Fibroblast of gingiva (primary cell): ENCODE results near the gene SNAI1.
A peak's percentile ranks its signal among the peaks of the same experiment; 100 is the strongest.

Experiments used
- DNase-seq: peaks from one replicate; pipeline ENCODE4 v3.0.0-alpha.2; 2011; ENCODE audit warnings: low read depth

The SNAI1 gene

DNA sequence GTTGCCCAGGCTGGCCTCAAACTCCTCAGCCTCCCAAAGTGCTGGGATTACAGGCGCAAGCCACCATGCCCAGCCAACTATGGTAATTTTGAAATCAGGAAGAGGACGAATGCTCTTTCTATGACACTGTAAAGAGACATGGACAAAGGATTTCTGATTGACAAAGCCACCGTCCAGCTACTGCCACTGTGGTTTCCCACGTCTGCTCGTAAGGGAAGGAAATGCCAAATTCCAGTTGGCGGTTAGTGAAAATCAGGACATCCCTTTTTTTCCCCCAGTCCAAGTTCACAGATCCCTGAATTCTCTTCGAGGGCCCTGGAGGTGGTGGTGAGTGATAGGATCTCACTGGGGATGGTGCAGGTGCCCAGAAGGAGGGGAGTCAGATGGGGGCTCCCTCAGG lies 31.2 kb downstream of the SNAI1 start:
- DNase-seq: no peak

DNA sequence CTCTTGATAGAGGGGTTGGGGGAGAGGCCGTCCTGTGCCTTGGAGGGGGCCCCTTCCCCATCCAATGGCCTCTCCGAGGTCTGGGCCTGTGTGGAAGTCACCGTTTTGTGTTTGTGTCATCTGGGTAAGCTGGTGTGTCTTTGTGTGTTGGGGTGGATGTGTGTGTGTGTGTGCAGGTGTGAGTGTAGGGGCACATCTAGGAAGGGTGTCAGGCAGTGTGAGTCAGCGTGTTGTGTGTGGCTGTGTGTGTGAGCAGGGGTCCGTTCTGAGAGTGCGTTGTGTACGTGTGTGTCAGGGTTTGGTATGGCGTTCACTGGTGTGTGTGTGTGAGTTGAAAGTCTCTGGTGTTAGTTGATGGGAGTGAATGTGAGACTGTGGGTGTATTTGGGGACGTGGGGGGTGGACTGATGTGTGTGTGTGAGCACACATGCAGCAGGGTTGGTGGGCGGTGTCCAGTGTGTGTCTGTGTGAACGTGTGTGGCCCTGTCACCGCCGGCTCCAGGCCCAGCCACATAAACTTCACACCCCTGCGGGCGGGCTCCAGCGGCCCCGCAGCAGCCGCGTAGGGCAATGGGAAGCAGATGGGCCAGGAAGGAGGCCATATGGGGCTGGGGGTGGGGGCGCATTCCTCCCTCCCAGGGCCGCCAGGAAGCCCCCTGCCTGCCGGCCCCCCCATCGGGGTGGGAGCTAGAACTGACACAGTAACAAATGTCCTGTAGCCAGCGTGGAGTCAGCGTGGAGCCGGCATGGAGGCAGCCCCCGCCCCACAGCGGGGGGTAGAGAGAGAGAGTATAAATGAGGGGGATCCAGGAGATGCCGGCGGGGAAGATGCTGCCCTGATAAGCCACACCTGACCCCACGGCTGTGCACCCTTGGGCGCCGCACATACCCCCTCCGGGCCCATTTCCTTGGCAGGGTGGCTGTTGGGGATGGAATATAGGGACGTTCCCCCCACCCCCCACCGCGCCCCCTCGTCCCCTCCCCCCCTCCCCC lies 32.1 kb downstream of the SNAI1 start:
- DNase-seq: no peak

DNA sequence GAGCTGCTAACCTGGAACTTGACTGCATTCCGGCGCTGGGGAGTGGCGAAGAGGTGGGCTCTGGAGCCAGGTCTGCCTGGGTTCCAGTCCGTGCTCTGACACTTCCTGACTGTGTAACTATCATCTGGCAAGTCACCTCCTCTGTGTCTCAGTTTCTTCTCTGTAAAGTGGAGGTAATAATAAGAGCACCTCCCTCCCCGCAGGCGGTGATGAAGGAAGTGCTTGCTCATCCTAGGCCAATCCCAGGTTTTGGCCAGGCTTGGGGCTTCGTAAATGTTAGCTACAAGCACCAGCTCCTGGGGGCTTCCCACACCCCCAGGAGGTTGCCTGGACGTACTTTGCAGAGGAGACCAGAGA lies 32.8 kb downstream of the SNAI1 start:
- no peak for DNase-seq

GRCh38 chr20:50015993-50016770 lies 33.4 kb downstream of the SNAI1 start:
- no peak for DNase-seq

- DNase-seq: no peak
Measured at GRCh38 chr20:50017160-50017559, 34.4 kb downstream of the SNAI1 start.

DNA sequence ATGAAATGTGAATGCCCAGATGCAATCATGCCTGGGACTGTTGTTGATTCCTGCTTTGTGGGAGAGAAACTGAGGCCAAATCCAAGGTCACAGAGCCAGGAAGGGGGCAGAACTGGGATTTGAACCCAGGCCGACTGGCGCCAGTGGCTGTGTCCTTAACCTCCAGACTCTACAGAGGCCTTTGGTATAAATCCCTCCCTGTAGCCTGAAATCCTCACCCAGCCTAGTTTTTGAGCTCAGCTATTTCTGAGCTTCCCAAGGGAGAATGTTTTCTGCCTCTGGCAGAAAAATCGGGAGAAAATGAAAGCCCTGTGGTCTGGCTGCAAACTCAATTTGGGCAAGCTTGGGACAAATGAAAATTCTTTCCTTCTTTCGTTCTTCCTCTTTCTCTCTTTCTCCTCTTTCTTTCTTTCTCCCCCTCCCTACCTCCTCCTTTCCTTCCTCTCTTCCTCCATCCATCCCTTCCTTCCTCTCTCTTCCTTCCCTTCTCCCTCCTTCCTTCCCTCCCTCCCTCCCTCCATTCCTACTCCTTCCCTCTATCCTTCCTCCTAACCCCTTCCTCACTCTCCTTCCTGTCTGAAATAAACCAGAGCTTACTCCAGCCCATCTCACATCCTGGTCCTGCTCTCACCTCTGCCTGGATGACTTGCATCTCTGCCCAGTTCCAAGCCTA lies 34.9 kb downstream of the SNAI1 start:
- peak; percentile 65 for DNase-seq

DNA sequence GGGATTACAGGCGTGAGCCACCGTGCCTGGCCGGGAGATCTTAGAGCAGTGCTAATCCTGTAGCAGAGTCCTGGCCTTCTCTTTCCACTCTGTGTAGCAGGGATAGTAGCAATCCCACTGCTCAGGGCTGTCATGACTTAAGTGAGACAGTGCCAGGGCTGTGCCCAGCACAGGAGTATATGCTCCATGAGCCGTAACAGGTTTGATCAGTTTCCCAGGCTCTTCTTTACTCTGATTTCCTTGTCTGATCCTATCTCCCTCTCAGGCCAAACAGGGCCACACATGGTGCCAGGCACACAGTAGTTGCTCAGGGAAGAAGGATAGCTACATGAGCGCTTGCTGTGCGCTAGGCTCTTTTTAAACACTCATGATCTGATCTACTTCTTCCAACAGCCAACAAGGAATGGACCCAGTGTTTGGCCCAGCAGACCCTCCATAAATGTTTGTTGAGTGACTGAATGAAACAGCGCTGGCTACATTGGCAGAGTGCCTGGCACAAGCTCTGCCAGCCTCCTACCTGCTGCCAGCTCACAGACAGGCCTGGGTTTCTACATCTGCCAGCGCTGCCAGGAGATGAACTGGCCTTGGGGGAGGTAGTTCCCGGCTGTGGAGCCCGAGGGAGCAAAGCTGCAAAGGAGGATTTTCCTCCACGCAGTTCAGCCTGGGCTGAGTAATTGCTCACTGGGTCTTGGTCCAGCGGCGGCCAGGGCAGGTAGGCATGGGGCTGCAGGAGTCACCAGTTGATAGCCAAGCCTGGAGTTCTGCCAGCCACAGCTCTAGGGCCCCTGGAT lies 36.9 kb downstream of the SNAI1 start:
- no peak for DNase-seq

DNA sequence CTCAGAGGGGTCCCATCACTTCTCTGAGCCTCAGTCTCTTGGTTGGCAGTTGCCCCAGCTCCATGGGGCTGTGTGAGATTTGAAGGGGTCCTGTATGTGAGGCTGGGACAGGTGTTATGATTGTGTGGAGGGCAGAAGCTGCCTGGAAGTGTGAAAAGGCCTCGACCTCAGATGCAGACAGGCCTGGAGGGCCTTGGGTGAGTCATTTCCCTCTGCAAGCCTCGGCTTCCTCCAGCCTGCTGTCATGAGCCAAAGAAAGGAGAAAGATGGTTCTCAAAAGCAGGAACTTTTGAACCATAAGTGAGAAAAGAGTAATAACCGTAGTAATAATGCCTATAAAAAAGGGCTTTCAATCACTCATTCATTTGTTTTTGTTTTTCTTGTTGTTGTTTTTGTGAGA lies 37.5 kb downstream of the SNAI1 start:
- DNase-seq: no peak

DNA sequence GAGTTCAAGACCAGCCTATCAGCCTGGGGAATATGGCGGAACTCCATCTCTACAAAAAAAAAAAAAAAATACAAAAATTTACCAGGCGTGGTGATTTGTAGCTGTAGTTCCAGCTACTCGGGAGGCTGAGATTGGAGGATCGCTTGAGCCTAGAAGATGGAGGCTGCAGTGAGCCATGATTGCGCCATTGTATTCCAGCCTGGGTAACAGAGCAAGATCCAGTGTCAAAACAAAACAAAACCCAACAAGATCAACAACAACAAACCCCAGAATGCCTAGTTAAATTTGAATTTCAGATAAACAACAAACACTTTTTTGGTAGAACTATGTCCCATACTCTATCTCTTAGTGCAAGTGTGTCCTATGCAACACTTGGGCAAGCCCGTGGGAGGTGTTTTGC lies 39.9 kb downstream of the SNAI1 start:
- DNase-seq: no peak

GRCh38 chr20:50023116-50023805 lies 40.5 kb downstream of the SNAI1 start:
- DNase-seq: no peak

GRCh38 chr20:50026746-50027575 lies 44.2 kb downstream of the SNAI1 start:
- DNase-seq: no peak

DNA sequence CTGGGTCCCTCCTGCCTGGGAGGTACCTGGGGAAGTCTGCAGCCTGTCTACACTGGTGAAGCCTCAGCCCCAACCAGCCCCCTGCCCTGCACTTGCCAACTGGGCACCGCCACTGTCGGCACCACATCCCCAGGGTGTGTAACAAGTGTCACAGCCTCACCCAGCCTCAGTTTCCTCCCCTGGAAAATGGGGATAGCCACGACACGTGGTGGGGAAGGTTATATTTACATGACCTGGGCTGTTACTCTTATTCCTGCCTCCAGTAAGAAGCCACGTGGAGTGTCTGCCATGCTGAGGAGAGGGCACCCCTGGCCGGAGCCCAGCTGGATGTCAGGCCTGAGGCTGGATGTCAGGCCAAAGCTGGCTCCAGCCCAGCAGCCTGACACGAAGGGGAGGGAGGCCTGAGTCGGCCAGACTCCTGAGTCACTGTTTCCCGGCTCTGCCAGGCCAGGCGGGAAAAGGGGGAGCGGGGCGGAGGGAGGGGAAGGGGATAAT lies 44.9 kb downstream of the SNAI1 start:
- peak; percentile 86 for DNase-seq

- no peak for DNase-seq
Measured at GRCh38 chr20:50029083-50029696, 46.4 kb downstream of the SNAI1 start.

- DNase-seq: peak; percentile 93
Measured at GRCh38 chr20:50029697-50030461, 47.1 kb downstream of the SNAI1 start.

- DNase-seq: no peak
Measured at GRCh38 chr20:50032955-50033666, 50.3 kb downstream of the SNAI1 start.

GRCh38 chr20:50034567-50035180 lies 51.9 kb downstream of the SNAI1 start:
- peak; percentile 75 for DNase-seq

- DNase-seq: no peak
Measured at GRCh38 chr20:50036703-50037102, 53.9 kb downstream of the SNAI1 start.

- no peak for DNase-seq
Measured at GRCh38 chr20:50037123-50037522, 54.3 kb downstream of the SNAI1 start.
